Neutrophil (primary cell): Measurements from ENCODE around the gene HIVEP3.

Source experiments
- H3K27ac ChIP-seq: fragments of 200-600 bp; sonication (generic); 2 replicates; pipeline ENCODE4 v1.5.1; 2016; ENCODE audit warnings: mild to moderate bottlenecking, moderate library complexity
- H3K27me3 ChIP-seq: fragments of 200-600 bp; sonication (generic); 2 replicates; pipeline ENCODE4 v1.6.0; 2016; ENCODE audit warnings: mild to moderate bottlenecking
- H3K36me3 ChIP-seq: fragments of 200-600 bp; sonication (generic); 2 replicates; pipeline ENCODE4 v1.5.1; 2017
- H3K4me1 ChIP-seq, 2 experiments: fragments of 200-600 bp in 1 of 2; sonication (generic) in 1 of 2; 1 replicate in 1 of 2; 2 replicates in 1 of 2; pipeline versions ENCODE4 v1.5.1 to v1.6.1; 2013 to 2016; ENCODE audit warnings: low read depth in 1 of 2, low read length in 1 of 2, mild to moderate bottlenecking in 1 of 2, moderate library complexity in 1 of 2; ENCODE audit not compliant: control insufficient read depth in 1 of 2, insufficient read depth in 1 of 2
- H3K4me3 ChIP-seq, 2 experiments: fragments of 200-600 bp in 1 of 2; sonication (generic) in 1 of 2; 1 replicate in 1 of 2; 2 replicates in 1 of 2; pipeline ENCODE4 v1.5.1; 2013 to 2016; ENCODE audit warnings: low read depth in 1 of 2, low read length in 1 of 2, mild to moderate bottlenecking in 1 of 2, moderate library complexity in 1 of 2
- H3K9me3 ChIP-seq: fragments of 200-600 bp; sonication (generic); 2 replicates; pipeline ENCODE4 v1.5.1; 2016
- CTCF ChIP-seq: fragments of 200-600 bp; sonication (generic); IDR thresholded peaks from 2 replicates; pipeline ENCODE4 v1.5.1; 2016; ENCODE audit warnings: antibody characterized with exemption

Gene HIVEP3

GRCh38 chr1:41633764-41634163 lies 285.0 kb downstream of the HIVEP3 start:
- no peak for TF ChIP-seq CTCF
- no peak overlapping the region for H3K27ac ChIP-seq
- no peaks in the 10 kb centered on the region for H3K27me3 ChIP-seq
- H3K9me3 ChIP-seq, result no peaks in the 10 kb centered on the region
- H3K36me3 ChIP-seq, result no peaks in the 10 kb centered on the region
- H3K4me3 ChIP-seq, result no peak overlapping the region
- H3K4me1 ChIP-seq, result no peaks in the 10 kb centered on the region

DNA sequence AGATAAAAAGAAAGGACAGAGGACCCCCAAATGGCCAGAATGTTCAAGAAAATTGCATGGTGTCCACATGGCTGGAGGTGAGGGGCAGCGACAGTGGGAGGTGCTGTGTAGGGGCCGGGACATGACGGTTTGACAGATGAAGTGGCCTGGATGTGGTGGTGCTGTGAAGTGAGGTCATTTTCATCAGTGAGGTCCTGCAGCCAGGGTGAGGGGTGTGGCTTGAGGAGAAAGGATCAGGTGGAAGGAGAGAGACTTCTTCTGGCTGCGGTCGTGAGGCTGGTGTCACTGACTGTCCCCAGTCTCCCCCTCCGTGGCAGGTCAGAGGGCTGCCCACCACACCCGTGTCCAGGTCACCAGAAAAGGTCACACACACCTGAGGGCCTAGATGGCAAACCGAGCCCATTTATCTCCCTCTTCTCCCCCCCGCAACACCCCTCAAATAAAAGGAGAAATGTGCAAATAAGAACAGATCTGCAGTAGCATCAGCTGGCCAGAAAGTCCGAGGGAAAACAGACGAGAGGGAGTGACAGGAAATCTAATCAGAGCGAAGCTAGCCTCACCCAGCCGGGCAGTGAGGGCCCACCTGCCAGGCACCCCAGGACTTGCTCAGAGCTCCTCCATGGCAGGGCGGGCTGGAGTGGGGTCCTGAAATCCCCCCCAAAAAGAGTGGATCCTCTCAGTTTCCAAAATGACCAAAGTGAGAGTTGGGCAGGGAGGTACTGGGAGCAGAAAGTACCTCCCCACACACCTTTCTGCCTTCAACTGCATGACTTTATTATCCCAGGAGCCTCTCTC lies 285.7 kb downstream of the HIVEP3 start:
- no peak for TF ChIP-seq CTCF
- H3K27ac ChIP-seq, result no peak overlapping the region

GRCh38 chr1:41631971-41632370 lies 286.8 kb downstream of the HIVEP3 start:
- TF ChIP-seq CTCF, result no peak
- Histone ChIP-seq H3K4me1 (no peaks in the 10 kb centered on the region), H3K9me3 (no peaks in the 10 kb centered on the region), H3K27me3 (no peaks in the 10 kb centered on the region), H3K27ac (no peak overlapping the region), H3K36me3 (no peaks in the 10 kb centered on the region), H3K4me3 (no peak overlapping the region)

More for the DNA sequence above, 285.7 kb downstream of the HIVEP3 start:
- Histone ChIP-seq H3K4me1 (no peaks in the 10 kb centered on the region), H3K4me3 (no peak overlapping the region), H3K9me3 (no peaks in the 10 kb centered on the region), H3K27me3 (no peaks in the 10 kb centered on the region), H3K36me3 (no peaks in the 10 kb centered on the region)

DNA sequence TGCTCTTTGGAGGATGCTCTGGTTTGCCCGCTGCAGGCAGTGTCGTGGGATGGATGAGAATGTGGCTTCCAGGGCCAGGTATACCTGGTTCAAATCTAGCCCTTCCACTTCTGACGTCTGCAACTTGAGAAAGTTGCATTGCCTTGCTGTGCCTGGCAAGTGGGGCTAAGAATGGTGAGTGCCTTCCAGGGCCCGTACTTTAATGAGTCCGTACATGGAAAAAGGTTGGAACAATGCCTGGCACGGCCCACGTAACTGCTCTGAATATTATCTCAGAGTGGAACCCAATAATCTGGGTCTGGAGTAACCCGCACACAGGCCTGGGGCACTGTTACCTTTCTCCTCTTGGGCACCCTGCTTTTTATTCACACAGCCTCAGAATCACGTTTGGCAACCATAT lies 287.6 kb downstream of the HIVEP3 start:
- no peaks in the 10 kb centered on the region for H3K9me3 ChIP-seq
- no peak for TF ChIP-seq CTCF
- no peak overlapping the region for H3K27ac ChIP-seq
- H3K36me3 ChIP-seq, result no peaks in the 10 kb centered on the region
- no peaks in the 10 kb centered on the region for H3K4me1 ChIP-seq
- no peak overlapping the region for H3K4me3 ChIP-seq
- no peaks in the 10 kb centered on the region for H3K27me3 ChIP-seq

GRCh38 chr1:41629571-41629970 lies 289.2 kb downstream of the HIVEP3 start:
- H3K4me3 ChIP-seq, result no peak overlapping the region
- H3K27me3 ChIP-seq, result no peaks in the 10 kb centered on the region
- TF ChIP-seq CTCF, result no peak
- no peaks in the 10 kb centered on the region for H3K9me3 ChIP-seq
- no peaks in the 10 kb centered on the region for H3K4me1 ChIP-seq
- H3K36me3 ChIP-seq, result no peaks in the 10 kb centered on the region
- H3K27ac ChIP-seq, result no peak overlapping the region
